Esophagus muscularis mucosa (tissue), 4 donors: ENCODE data around the gene EFHC1. TPM values are rescaled to one million over a fixed set of nuclear protein-coding genes. Genes with fewer than 3 reads are reported as not detected.

Experiments
- DNase-seq: peaks from one replicate; pipeline ENCODE4 v3.0.0-alpha.2; 2017; ENCODE audit errors: extremely low spot score
- H3K27ac ChIP-seq, 4 donors: fragments of 200-600 bp; sonication (generic); replicated peaks in 1 of 4; 1 replicate in 3 of 4; 2 replicates in 1 of 4; pipeline ENCODE4 v1.5.1; 2016 to 2019; ENCODE audit warnings: mild to moderate bottlenecking in 1 of 4
- H3K27me3 ChIP-seq, 4 donors: fragments of 200-600 bp; sonication (generic); one replicate each; pipeline versions ENCODE4 v1.5.1 to v1.6.0; 2016 to 2019
- H3K36me3 ChIP-seq, 4 donors: fragments of 200-600 bp; sonication (generic); one replicate each; pipeline ENCODE4 v1.5.1; 2016 to 2019
- H3K4me1 ChIP-seq, 4 donors: fragments of 200-600 bp; sonication (generic); one replicate each; pipeline ENCODE4 v1.5.1; 2016 to 2019
- H3K4me3 ChIP-seq, 4 donors: fragments of 200-600 bp; sonication (generic); 1 replicate in 2 of 4; 2 replicates in 2 of 4; pipeline ENCODE4 v1.5.1; 2016 to 2019; ENCODE audit warnings: mild to moderate bottlenecking in 4 of 4, moderate library complexity in 1 of 4
- H3K9me3 ChIP-seq, 4 donors: fragments of 200-600 bp; sonication (generic); 1 replicate in 3 of 4; 2 replicates in 1 of 4; pipeline ENCODE4 v1.5.1; 2016 to 2019
- EP300 ChIP-seq: sonication (generic); formaldehyde crosslinking; IDR thresholded peaks from one replicate; pipeline ENCODE4 v1.6.1; 2017; ENCODE audit warnings: antibody characterized with exemption
- POLR2A ChIP-seq: fragments of 450-650 bp; IDR thresholded peaks from one replicate; pipeline ENCODE4 v1.6.1; 2017; ENCODE audit warnings: antibody characterized with exemption, moderate library complexity, mild to moderate bottlenecking, low read depth
- POLR2AphosphoS5 ChIP-seq, 2 donors: sonication (generic); formaldehyde crosslinking; IDR thresholded peaks; one replicate each; pipeline ENCODE4 v1.6.1; 2017; ENCODE audit warnings: antibody characterized with exemption in 2 of 2
- WGBS: methylation state at CpG from one replicate; pipeline ENCODE4 v1.1.5; 2018; 5-methylcytosine and 5-hydroxymethylcytosine counted together
- intact Hi-C: fragments of 100-400 bp; cut with DNase I; formaldehyde crosslinking; loops from one replicate; pipeline ENCODE4 v1.15.1; 2023
- total RNA-seq, 4 donors: library from RNA; depleted of rRNA; stranded (reverse); fragments of >200 nt; gene quantifications; one replicate each; pipeline versions ENCODE4 v1.1.0 to v1.2.1, GENCODE V29; 2016
- TF ChIP-seq, protein P1 (sequence below), 3 experiments: fragments of 200-600 bp in 2 of 3; fragments of 450-650 bp in 1 of 3; sonication (generic) in 2 of 3; IDR thresholded peaks; one replicate each; pipeline ENCODE4 v1.5.1; 2017 to 2019; ENCODE audit warnings: antibody characterized with exemption in 3 of 3, mild to moderate bottlenecking in 2 of 3, moderate library complexity in 1 of 3

The EFHC1 gene
- total RNA-seq, 4 donors from 2014 or later = 7.5 to 21.2 (median 10.2) TPM

DNA sequence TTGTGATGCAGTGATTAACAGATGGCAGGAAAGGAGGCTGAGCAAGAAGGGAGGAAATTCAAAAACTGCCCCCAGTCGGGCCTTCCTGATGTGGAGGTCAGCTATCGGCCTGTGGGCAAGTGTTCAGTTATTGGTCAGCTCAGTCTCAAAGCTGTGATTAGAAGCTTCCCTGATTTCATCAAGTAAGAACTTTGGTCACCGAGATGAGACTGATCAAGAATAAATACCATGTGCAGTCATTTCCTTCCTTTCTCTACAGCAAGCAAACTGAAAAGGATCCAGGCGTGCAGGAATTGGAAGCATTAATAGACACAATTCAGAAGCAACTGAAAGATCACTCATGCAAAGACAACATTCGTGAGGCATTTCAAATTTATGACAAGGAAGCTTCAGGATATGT lies 69.7 kb downstream of the EFHC1 start:
- H3K36me3 ChIP-seq = peaks cover 0 to 8% (median 0%) of the 10 kb centered on the region in 4 donors
- peaks cover 0 to 3% (median 0%) of the 10 kb centered on the region in 4 donors for H3K4me1 ChIP-seq
- no peaks in the 10 kb centered on the region for H3K9me3 ChIP-seq
- intact Hi-C loops = no loop called here
- no peak overlapping the region for H3K27ac ChIP-seq
- peak; percentile 86 for DNase-seq
- H3K27me3 ChIP-seq = no peaks in the 10 kb centered on the region
- no peak overlapping the region for H3K4me3 ChIP-seq
- 77% methylated on average over 5 of the region's 5 CpGs for WGBS
- TF ChIP-seq, protein P1, sequence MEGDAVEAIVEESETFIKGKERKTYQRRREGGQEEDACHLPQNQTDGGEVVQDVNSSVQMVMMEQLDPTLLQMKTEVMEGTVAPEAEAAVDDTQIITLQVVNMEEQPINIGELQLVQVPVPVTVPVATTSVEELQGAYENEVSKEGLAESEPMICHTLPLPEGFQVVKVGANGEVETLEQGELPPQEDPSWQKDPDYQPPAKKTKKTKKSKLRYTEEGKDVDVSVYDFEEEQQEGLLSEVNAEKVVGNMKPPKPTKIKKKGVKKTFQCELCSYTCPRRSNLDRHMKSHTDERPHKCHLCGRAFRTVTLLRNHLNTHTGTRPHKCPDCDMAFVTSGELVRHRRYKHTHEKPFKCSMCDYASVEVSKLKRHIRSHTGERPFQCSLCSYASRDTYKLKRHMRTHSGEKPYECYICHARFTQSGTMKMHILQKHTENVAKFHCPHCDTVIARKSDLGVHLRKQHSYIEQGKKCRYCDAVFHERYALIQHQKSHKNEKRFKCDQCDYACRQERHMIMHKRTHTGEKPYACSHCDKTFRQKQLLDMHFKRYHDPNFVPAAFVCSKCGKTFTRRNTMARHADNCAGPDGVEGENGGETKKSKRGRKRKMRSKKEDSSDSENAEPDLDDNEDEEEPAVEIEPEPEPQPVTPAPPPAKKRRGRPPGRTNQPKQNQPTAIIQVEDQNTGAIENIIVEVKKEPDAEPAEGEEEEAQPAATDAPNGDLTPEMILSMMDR (IDR thresholded peaks at IDR 0.05) = no peak
- TF ChIP-seq EP300 (no peak), POLR2AphosphoS5 (IDR thresholded peaks at IDR 0.05) (no peak), POLR2A (no peak)

DNA sequence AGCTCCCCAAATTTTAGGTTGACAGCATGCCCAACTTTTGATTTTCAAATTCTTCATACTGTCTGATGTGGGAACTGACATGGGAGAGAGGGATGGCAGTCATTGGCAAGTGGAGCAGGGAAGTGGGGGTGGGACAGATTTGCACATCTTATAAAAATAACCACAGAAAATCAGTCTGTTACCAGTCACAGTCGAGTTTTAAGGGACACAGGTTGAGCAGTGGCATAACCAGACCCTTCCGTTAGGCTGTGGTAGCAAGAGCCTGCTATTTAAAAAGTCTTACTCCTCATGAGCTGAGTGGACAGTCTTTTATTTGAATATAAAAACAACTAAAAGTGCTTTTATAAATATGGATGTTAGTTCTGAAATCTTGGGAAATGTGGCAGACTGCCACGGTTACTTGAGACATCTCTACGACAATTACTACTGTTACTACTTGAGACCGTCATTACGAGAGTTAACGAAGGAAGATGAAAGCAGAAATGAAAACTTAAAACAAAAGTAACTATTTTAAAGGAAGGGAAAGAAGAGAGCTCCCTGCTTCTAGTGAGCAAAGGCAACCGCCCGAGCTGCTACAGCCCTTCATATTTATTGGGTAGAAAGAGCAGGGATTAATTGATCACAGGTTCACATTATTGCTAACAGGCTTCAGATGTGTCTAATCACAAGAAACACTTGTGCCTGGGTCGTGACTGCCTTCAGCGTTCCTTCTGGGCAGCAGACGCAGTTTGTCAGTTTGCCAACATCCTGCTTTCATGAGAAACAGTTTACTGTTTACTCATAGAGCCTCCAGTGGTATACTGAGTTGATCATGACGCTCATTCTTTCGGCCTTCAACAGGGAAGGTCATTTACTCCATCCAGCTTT lies 71.3 kb downstream of the EFHC1 start:
- intact Hi-C loops = no loop called here
- Histone ChIP-seq H3K4me1 (peaks cover 0 to 3% (median 0%) of the 10 kb centered on the region in 4 donors), H3K36me3 (no peaks in the 10 kb centered on the region), H3K4me3 (no peak overlapping the region), H3K27me3 (no peaks in the 10 kb centered on the region), H3K27ac (peak overlapping the region in 1 of 4 donors; percentile 1), H3K9me3 (no peaks in the 10 kb centered on the region)
- 88% methylated on average over 14 of the region's 14 CpGs for WGBS
- peak; percentile 74 for DNase-seq
- TF ChIP-seq, protein P1 (IDR thresholded peaks at IDR 0.05) = no peak
- TF ChIP-seq POLR2A (no peak), POLR2AphosphoS5 (IDR thresholded peaks at IDR 0.05) (no peak), EP300 (no peak)

GRCh38 chr6:52493669-52494068 lies 73.5 kb downstream of the EFHC1 start:
- no peak for TF ChIP-seq EP300
- WGBS = 73% methylated on average over 3 of the region's 3 CpGs
- Histone ChIP-seq H3K36me3 (no peaks in the 10 kb centered on the region), H3K27me3 (no peaks in the 10 kb centered on the region), H3K4me3 (no peak overlapping the region), H3K27ac (no peak overlapping the region), H3K9me3 (no peaks in the 10 kb centered on the region), H3K4me1 (peaks cover 13 to 14% (median 13%) of the 10 kb centered on the region in 4 donors)
- DNase-seq = peak; percentile 3
- intact Hi-C loops = no loop called here

GRCh38 chr6:52494298-52495072 lies 74.3 kb downstream of the EFHC1 start:
- intact Hi-C loops = loop anchor here (5.0 kb wide), 2 partner anchors 72 to 103 kb away; partner anchors contain the start of gene EFHC1

More at GRCh38 chr6:52494298-52495072, 74.3 kb downstream of the EFHC1 start:
- Histone ChIP-seq H3K27me3 (no peaks in the 10 kb centered on the region), H3K27ac (no peak overlapping the region), H3K9me3 (no peaks in the 10 kb centered on the region), H3K4me1 (peaks cover 20 to 22% (median 21%) of the 10 kb centered on the region in 4 donors), H3K4me3 (no peak overlapping the region), H3K36me3 (no peaks in the 10 kb centered on the region)
- peak; percentile 66 for DNase-seq
- no peak for TF ChIP-seq EP300
- TF ChIP-seq POLR2A = no peak
- TF ChIP-seq, protein P1 (IDR thresholded peaks at IDR 0.05) = no peak
- no peak for TF ChIP-seq POLR2AphosphoS5 (IDR thresholded peaks at IDR 0.05)
- over 99% methylated on average over 7 of the region's 7 CpGs for WGBS
